Osteocyte (in vitro differentiated cells): Measurements from ENCODE around the gene SIRPD. TPM values are rescaled to one million over a fixed set of nuclear protein-coding genes. Genes with fewer than 3 reads are reported as not detected.
A peak's percentile ranks its signal among the peaks of the same experiment; 100 is the strongest.

ENCODE experiments used
- DNase-seq: peaks from one replicate; pipeline ENCODE4 v3.0.0; 2021; ENCODE audit warnings: mixed read lengths; ENCODE audit not compliant: unreplicated experiment; ENCODE audit errors: extremely low spot score
- H3K27ac Mint-ChIP-seq: one replicate; pipeline ENCODE4 v1.8.0; 2021; ENCODE audit warnings: mild to moderate bottlenecking, mixed read lengths; ENCODE audit not compliant: unreplicated experiment
- H3K27me3 Mint-ChIP-seq: one replicate; pipeline ENCODE4 v1.8.0; 2021; ENCODE audit warnings: mixed read lengths; ENCODE audit not compliant: unreplicated experiment
- H3K36me3 Mint-ChIP-seq: one replicate; pipeline ENCODE4 v1.8.0; 2021; ENCODE audit warnings: mixed read lengths; ENCODE audit not compliant: unreplicated experiment
- H3K4me1 Mint-ChIP-seq: one replicate; pipeline ENCODE4 v1.8.0; 2021; ENCODE audit warnings: mixed read lengths; ENCODE audit not compliant: unreplicated experiment
- H3K4me3 Mint-ChIP-seq: one replicate; pipeline ENCODE4 v1.8.0; 2021; ENCODE audit warnings: mild to moderate bottlenecking, moderate library complexity, mixed read lengths; ENCODE audit not compliant: unreplicated experiment
- H3K9me3 Mint-ChIP-seq: one replicate; pipeline ENCODE4 v1.8.0; 2021; ENCODE audit warnings: mixed read lengths; ENCODE audit not compliant: unreplicated experiment
- total RNA-seq: library from RNA; stranded (reverse); gene quantifications from 2 replicates; pipeline ENCODE4 v1.2.1, GENCODE V29; 2021
- TF ChIP-seq, protein P1 (sequence below): fragments of 200-600 bp; sonication (generic); IDR thresholded peaks from 2 replicates; pipeline ENCODE4 v1.5.0; 2021; ENCODE audit warnings: antibody characterized with exemption, mild to moderate bottlenecking, moderate library complexity

SIRPD gene
- total RNA-seq, 1 donor from 2014 or later: not detected

DNA sequence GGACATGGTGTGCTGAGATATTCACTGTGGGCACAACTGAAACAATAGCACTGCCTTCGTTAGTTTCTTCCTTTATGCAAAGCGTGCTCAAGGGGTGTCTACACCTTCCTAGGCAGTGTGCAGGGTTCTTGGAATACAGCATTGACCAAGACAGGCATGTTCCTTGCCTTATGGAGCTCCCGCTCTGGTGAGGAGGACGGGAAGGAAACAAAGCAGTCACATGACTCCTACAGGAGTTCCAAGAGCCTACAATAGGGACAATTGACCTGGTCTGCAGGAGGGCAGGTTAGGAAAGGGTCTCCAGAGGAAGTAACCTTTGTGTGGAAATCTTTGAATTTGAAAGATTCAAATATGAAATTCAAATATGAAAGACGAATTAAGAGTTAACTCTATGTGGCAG, 40.5 kb downstream of the SIRPD start:
- no peak for DNase-seq
- no peaks in the 10 kb centered on the region for H3K4me1 Mint-ChIP-seq
- no peaks in the 10 kb centered on the region for H3K9me3 Mint-ChIP-seq
- no peak overlapping the region for H3K27ac Mint-ChIP-seq
- peaks cover 38% of the 10 kb centered on the region for H3K27me3 Mint-ChIP-seq
- no peak overlapping the region for H3K4me3 Mint-ChIP-seq
- no peaks in the 10 kb centered on the region for H3K36me3 Mint-ChIP-seq
- TF ChIP-seq, protein P1, sequence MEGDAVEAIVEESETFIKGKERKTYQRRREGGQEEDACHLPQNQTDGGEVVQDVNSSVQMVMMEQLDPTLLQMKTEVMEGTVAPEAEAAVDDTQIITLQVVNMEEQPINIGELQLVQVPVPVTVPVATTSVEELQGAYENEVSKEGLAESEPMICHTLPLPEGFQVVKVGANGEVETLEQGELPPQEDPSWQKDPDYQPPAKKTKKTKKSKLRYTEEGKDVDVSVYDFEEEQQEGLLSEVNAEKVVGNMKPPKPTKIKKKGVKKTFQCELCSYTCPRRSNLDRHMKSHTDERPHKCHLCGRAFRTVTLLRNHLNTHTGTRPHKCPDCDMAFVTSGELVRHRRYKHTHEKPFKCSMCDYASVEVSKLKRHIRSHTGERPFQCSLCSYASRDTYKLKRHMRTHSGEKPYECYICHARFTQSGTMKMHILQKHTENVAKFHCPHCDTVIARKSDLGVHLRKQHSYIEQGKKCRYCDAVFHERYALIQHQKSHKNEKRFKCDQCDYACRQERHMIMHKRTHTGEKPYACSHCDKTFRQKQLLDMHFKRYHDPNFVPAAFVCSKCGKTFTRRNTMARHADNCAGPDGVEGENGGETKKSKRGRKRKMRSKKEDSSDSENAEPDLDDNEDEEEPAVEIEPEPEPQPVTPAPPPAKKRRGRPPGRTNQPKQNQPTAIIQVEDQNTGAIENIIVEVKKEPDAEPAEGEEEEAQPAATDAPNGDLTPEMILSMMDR: no peak

DNA sequence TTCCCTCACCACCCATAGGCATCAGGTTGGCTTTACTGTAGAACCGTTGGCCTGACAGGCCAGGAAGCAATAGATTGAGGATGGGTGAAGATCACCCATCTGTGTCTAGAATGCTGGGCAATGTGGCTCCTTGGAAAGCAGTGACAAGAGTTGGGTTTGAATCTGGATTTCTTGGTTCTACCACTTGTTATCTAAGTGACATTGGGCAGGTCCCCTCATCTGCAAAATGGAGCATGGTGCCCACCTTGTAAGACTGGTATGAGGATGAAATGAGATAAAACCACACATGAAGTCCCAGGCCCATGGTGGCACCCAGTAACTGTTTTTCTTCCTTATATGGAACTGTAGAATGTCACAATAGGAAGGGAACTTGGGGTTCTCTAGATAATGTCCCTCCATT, 43.7 kb downstream of the SIRPD start:
- H3K9me3 Mint-ChIP-seq: no peaks in the 10 kb centered on the region
- TF ChIP-seq, protein P1: no peak
- no peak for DNase-seq
- H3K4me3 Mint-ChIP-seq: no peak overlapping the region
- H3K27ac Mint-ChIP-seq: no peak overlapping the region
- H3K4me1 Mint-ChIP-seq: no peaks in the 10 kb centered on the region
- H3K27me3 Mint-ChIP-seq: peaks cover 28% of the 10 kb centered on the region
- no peaks in the 10 kb centered on the region for H3K36me3 Mint-ChIP-seq

DNA sequence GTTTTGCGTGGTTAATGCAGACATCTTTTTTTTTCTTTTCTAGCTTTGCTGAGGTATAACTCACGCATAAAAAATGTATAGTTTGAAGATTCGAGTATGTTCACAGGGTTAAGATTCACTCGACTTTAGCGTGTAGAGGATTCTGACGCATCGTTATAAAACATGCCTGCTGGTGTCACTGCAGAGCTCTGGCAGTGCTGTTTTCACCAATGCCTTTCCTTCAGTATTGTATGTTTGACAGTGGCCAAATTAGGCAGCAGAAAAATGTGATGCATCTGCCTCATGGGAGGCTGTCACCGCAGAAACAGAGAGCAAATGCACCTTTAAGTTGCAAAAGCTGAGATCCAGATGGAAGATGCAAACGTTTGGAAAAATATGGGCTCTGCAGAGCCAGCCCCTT, 48.3 kb downstream of the SIRPD start:
- DNase-seq: no peak
- Mint-ChIP-seq H3K27me3 (peaks cover 33% of the 10 kb centered on the region), H3K9me3 (no peaks in the 10 kb centered on the region), H3K4me3 (no peak overlapping the region), H3K27ac (no peak overlapping the region), H3K36me3 (no peaks in the 10 kb centered on the region), H3K4me1 (no peaks in the 10 kb centered on the region)
- TF ChIP-seq, protein P1: peak; percentile 53

DNA sequence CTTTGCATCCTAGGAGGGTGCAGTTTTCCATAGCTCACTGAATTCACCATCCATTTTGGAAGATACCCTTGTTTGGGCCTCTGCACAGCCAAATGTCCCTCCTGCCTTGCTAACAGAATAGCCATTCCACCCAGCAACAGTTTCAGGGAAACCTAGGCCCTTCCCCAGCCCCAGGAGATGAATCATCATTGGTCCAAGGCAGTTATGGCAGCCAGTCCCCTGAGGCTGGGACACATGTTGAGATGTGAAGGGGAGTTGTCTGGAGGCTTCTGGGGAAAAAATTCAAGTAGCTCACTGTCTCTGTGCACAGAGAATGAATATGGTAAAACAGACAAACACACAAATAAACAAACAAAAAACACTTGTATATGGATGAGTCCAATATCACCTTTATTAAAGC, 48.9 kb downstream of the SIRPD start:
- Mint-ChIP-seq H3K27me3 (peaks cover 30% of the 10 kb centered on the region), H3K36me3 (no peaks in the 10 kb centered on the region), H3K4me1 (no peaks in the 10 kb centered on the region), H3K27ac (no peak overlapping the region), H3K4me3 (no peak overlapping the region), H3K9me3 (no peaks in the 10 kb centered on the region)
- TF ChIP-seq, protein P1: no peak
- no peak for DNase-seq

DNA sequence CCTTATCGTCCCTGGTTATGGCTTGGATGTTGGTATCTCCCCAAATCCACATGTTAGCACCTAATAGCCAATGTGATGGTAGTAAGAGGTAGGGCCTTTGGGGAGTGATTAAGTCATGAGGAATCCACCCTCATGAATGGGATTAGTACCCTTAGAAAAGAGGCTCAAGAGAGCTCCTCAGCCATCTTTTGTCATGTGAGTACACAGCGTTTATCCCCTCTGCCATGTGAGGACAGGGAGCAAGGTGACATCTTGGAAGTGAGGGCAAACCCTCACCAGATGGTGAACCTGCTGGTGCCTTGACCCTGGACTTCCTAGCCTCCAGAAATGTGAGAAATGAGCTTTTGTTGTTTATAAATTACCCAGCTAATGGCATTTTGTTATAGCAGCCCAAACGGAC, 50.2 kb downstream of the SIRPD start:
- Mint-ChIP-seq H3K36me3 (no peaks in the 10 kb centered on the region), H3K4me3 (no peak overlapping the region), H3K4me1 (no peaks in the 10 kb centered on the region), H3K27ac (no peak overlapping the region), H3K27me3 (peaks cover 43% of the 10 kb centered on the region), H3K9me3 (no peaks in the 10 kb centered on the region)
- no peak for DNase-seq
- TF ChIP-seq, protein P1: no peak
